Activated CD4-positive, alpha-beta T cell treated with anti-CD3 and anti-CD28 coated beads, Interleukin-2, amount 50 U/mL, for 4 hours (primary cell): ENCODE results near the gene KIF2A.
A peak's percentile ranks its signal among the peaks of the same experiment; 100 is the strongest.

Experiments
- DNase-seq, 2 experiments: peaks; one replicate each; pipeline ENCODE4 v3.0.0-alpha.2; 2020

KIF2A gene

GRCh38 chr5:62296998-62297397, 9.0 kb upstream of the KIF2A start:
- no peak for DNase-seq

GRCh38 chr5:62298118-62298517, 7.9 kb upstream of the KIF2A start:
- DNase-seq: no peak

- no peak for DNase-seq
These were observed 6.9 kb upstream of the KIF2A start for GRCh38 chr5:62299101-62299500.

GRCh38 chr5:62299600-62299999, 6.4 kb upstream of the KIF2A start:
- DNase-seq: no peak

- no peak for DNase-seq
These were observed 670 bp upstream of the KIF2A start for GRCh38 chr5:62305358-62305714.

GRCh38 chr5:62306323-62306895, 403 bp downstream of the KIF2A start:
- peak in 1 of 2 experiments; percentile 66 for DNase-seq

- peak; percentile 48 to 49 for DNase-seq
These were observed 1.1 kb downstream of the KIF2A start for GRCh38 chr5:62306896-62307689.

GRCh38 chr5:62308439-62308838, 2.4 kb downstream of the KIF2A start:
- DNase-seq: no peak

GRCh38 chr5:62309107-62309506, 3.1 kb downstream of the KIF2A start:
- DNase-seq: no peak

GRCh38 chr5:62310426-62311143, 4.6 kb downstream of the KIF2A start:
- DNase-seq: no peak

- DNase-seq: no peak
These were observed 6.0 kb downstream of the KIF2A start for GRCh38 chr5:62312036-62312435.

- no peak for DNase-seq
These were observed 6.7 kb downstream of the KIF2A start for GRCh38 chr5:62312674-62313073.

GRCh38 chr5:62314213-62314830, 8.3 kb downstream of the KIF2A start:
- no peak for DNase-seq

- no peak for DNase-seq
These were observed 9.6 kb downstream of the KIF2A start for GRCh38 chr5:62315376-62316175.

- no peak for DNase-seq
These were observed 10.1 kb downstream of the KIF2A start for GRCh38 chr5:62316176-62316502.

- no peak for DNase-seq
These were observed 11.8 kb downstream of the KIF2A start for GRCh38 chr5:62317810-62318209.

- no peak for DNase-seq
These were observed 16.5 kb downstream of the KIF2A start for GRCh38 chr5:62322484-62322883.

GRCh38 chr5:62326302-62326701, 20.3 kb downstream of the KIF2A start:
- no peak for DNase-seq

- DNase-seq: no peak
These were observed 20.7 kb downstream of the KIF2A start for GRCh38 chr5:62326702-62327101.

- no peak for DNase-seq
These were observed 21.4 kb downstream of the KIF2A start for GRCh38 chr5:62327138-62328053.

GRCh38 chr5:62328772-62329491, 22.9 kb downstream of the KIF2A start:
- DNase-seq: no peak
